Neuronal stem cell (in vitro differentiated cells): Measurements from ENCODE around the gene ACACB.

ENCODE experiments used
- DNase-seq: peaks from one replicate; pipeline ENCODE4 v3.0.0-alpha.2; 2013; ENCODE audit warnings: low spot score
- H2AFZ ChIP-seq: one replicate; pipeline ENCODE4 v1.6.1; 2013; ENCODE audit warnings: mild to moderate bottlenecking, low read length, inconsistent platforms
- H2AK5ac ChIP-seq: 2 replicates; pipeline ENCODE4 v1.6.1; 2013; ENCODE audit warnings: low read depth, mild to moderate bottlenecking, inconsistent platforms, low read length, moderate library complexity, mixed read lengths
- H2BK120ac ChIP-seq: 2 replicates; pipeline ENCODE4 v1.6.1; 2013; ENCODE audit warnings: low read depth, mild to moderate bottlenecking, inconsistent platforms, low read length, moderate library complexity, mixed read lengths
- H2BK12ac ChIP-seq: one replicate; pipeline ENCODE4 v1.6.1; 2013; ENCODE audit warnings: low read length, inconsistent platforms
- H2BK15ac ChIP-seq: 2 replicates; pipeline ENCODE4 v1.6.1; 2013; ENCODE audit warnings: mild to moderate bottlenecking, low read length, inconsistent platforms, mixed read lengths
- H2BK5ac ChIP-seq: one replicate; pipeline ENCODE4 v1.6.1; 2013; ENCODE audit warnings: inconsistent platforms, mild to moderate bottlenecking, low read length, moderate library complexity
- H3K14ac ChIP-seq: one replicate; pipeline ENCODE4 v1.6.1; 2013; ENCODE audit warnings: low read length, inconsistent platforms
- H3K18ac ChIP-seq: 2 replicates; pipeline ENCODE4 v1.6.1; 2013; ENCODE audit warnings: low read length, inconsistent platforms
- H3K23ac ChIP-seq: 2 replicates; pipeline ENCODE4 v1.6.1; 2013; ENCODE audit warnings: low read depth, mild to moderate bottlenecking, mixed read lengths, low read length, inconsistent platforms; ENCODE audit not compliant: poor library complexity
- H3K27ac ChIP-seq: replicated peaks from 3 replicates; pipeline ENCODE4 v1.5.1; 2013; ENCODE audit warnings: low read length, inconsistent platforms
- H3K27me3 ChIP-seq, 3 experiments: 2 replicates each; pipeline ENCODE4 v1.6.1; 2013; ENCODE audit warnings: low read length in 3 of 3, mild to moderate bottlenecking in 2 of 3, inconsistent platforms in 1 of 3, low read depth in 1 of 3, mixed read lengths in 1 of 3, moderate library complexity in 1 of 3; ENCODE audit not compliant: control insufficient read depth in 3 of 3, insufficient read depth in 3 of 3
- H3K36me3 ChIP-seq, 2 donors: replicated peaks in 1 of 2; 2 replicates each; pipeline ENCODE4 v1.6.1; 2013; ENCODE audit warnings: low read length in 2 of 2; ENCODE audit not compliant: control insufficient read depth in 2 of 2, insufficient read depth in 2 of 2
- H3K4ac ChIP-seq: 2 replicates; pipeline ENCODE4 v1.6.1; 2013; ENCODE audit warnings: inconsistent platforms, mild to moderate bottlenecking, low read length, moderate library complexity
- H3K4me1 ChIP-seq, 2 donors: 1 replicate in 1 of 2; 2 replicates in 1 of 2; pipeline ENCODE4 v1.6.1; 2013; ENCODE audit warnings: low read length in 2 of 2, low read depth in 1 of 2; ENCODE audit not compliant: control insufficient read depth in 2 of 2, insufficient read depth in 1 of 2
- H3K4me2 ChIP-seq: one replicate; pipeline ENCODE4 v1.6.1; 2013; ENCODE audit warnings: mild to moderate bottlenecking, low read length, inconsistent platforms; ENCODE audit not compliant: insufficient read depth, poor library complexity, severe bottlenecking
- H3K4me3 ChIP-seq, 2 donors: 2 replicates each; pipeline ENCODE4 v1.5.1; 2013; ENCODE audit warnings: low read length in 2 of 2, mild to moderate bottlenecking in 2 of 2, inconsistent platforms in 1 of 2, moderate library complexity in 1 of 2
- H3K79me1 ChIP-seq: one replicate; pipeline ENCODE4 v1.6.1; 2013; ENCODE audit warnings: low read depth, mild to moderate bottlenecking, inconsistent platforms, low read length, moderate library complexity
- H3K9ac ChIP-seq: one replicate; pipeline ENCODE4 v1.6.1; 2013; ENCODE audit warnings: mild to moderate bottlenecking, low read depth, low read length, inconsistent platforms; ENCODE audit not compliant: poor library complexity
- H3K9me3 ChIP-seq, 2 donors: replicated peaks in 1 of 2; 2 replicates each; pipeline versions ENCODE3 to v1.6.1; 2013; ENCODE audit warnings: low read length in 2 of 2, mild to moderate bottlenecking in 2 of 2, inconsistent platforms in 1 of 2, low read depth in 1 of 2, mixed read lengths in 1 of 2, moderate library complexity in 1 of 2; ENCODE audit not compliant: control insufficient read depth in 2 of 2, insufficient read depth in 1 of 2
- H4K8ac ChIP-seq: one replicate; pipeline ENCODE4 v1.6.1; 2013; ENCODE audit warnings: low read depth, mild to moderate bottlenecking, inconsistent platforms, low read length, moderate library complexity
- H4K91ac ChIP-seq: one replicate; pipeline ENCODE4 v1.6.1; 2013; ENCODE audit warnings: low read length, low read depth, mild to moderate bottlenecking, inconsistent platforms; ENCODE audit not compliant: poor library complexity
- WGBS, 2 donors: extraction: QIAGEN DNeasy Blood & Tissue Kit; methylation state at CpG; one replicate each; pipeline ENCODE4 v1.1.7; 2013; ENCODE audit warnings: missing lambda C conversion rate in 2 of 2, mixed read lengths in 1 of 2; ENCODE audit not compliant: insufficient read length in 2 of 2, insufficient replicate concordance in 1 of 2; ENCODE audit errors: extremely low coverage in 2 of 2; 5-methylcytosine and 5-hydroxymethylcytosine counted together

The ACACB gene

DNA sequence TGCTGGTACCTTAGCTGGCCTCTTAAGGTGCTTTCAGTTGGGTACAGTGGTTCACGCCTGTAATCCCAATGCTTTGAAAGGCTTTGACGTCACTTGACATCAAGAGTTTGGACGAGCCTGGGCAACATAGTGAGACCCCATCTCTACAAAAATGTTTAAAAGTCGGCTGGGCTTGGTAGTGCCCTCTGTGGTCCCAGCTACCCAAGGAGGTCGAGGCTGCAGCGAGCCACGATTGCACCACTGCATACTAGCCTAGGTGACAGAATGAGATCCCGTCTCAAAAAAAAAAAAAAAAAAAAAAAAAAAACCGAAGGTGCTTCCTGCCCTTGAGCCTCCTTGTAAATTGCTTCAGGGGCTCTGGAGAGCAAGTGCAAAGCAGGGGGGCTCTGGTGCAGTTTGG, 50.0 kb downstream of the ACACB start:
- H3K4me1 ChIP-seq: peaks cover 0 to 1% of the 10 kb centered on the region in 2 donors
- no peaks in the 10 kb centered on the region for H3K79me1 ChIP-seq
- no peak overlapping the region for H3K18ac ChIP-seq
- no peak overlapping the region for H3K9ac ChIP-seq
- H2BK120ac ChIP-seq: no peak overlapping the region
- H4K91ac ChIP-seq: no peak overlapping the region
- H2AFZ ChIP-seq: no peak overlapping the region
- no peak overlapping the region for H3K23ac ChIP-seq
- no peak overlapping the region for H4K8ac ChIP-seq
- H3K4me2 ChIP-seq: no peak overlapping the region
- H2BK12ac ChIP-seq: no peak overlapping the region
- no peak overlapping the region for H3K14ac ChIP-seq
- no peaks in the 10 kb centered on the region for H3K27me3 ChIP-seq
- H2AK5ac ChIP-seq: no peak overlapping the region
- no peak overlapping the region for H3K4ac ChIP-seq
- no peak overlapping the region for H3K4me3 ChIP-seq
- peaks cover 0 to 9% of the 10 kb centered on the region in 2 donors for H3K36me3 ChIP-seq
- no peak for DNase-seq
- no CpG with 5 or more reads among the region's 9 CpGs for WGBS, 2 donors
- no peak overlapping the region for H3K27ac ChIP-seq
- no peaks in the 10 kb centered on the region for H3K9me3 ChIP-seq
- H2BK5ac ChIP-seq: no peak overlapping the region
- no peak overlapping the region for H2BK15ac ChIP-seq

- peak overlapping the region; percentile 21 for H2BK15ac ChIP-seq
- no peak overlapping the region for H3K4me3 ChIP-seq
- H3K4me1 ChIP-seq: peaks cover 0 to 1% of the 10 kb centered on the region in 2 donors
- H4K91ac ChIP-seq: no peak overlapping the region
- H3K14ac ChIP-seq: peak overlapping the region; percentile 75
- H3K9ac ChIP-seq: peak overlapping the region; percentile 12
- no peak overlapping the region for H2AK5ac ChIP-seq
- H4K8ac ChIP-seq: peak overlapping the region; percentile 29
- no peaks in the 10 kb centered on the region for H3K79me1 ChIP-seq
- no peak overlapping the region for H2AFZ ChIP-seq
- no peak overlapping the region for H3K23ac ChIP-seq
- no peak overlapping the region for H2BK12ac ChIP-seq
- no peak overlapping the region for H3K4me2 ChIP-seq
- H3K9me3 ChIP-seq: peaks cover 0 to 6% of the 10 kb centered on the region in 2 donors
- DNase-seq: no peak
- peaks cover 0 to 20% of the 10 kb centered on the region in 2 donors for H3K36me3 ChIP-seq
- no peak overlapping the region for H2BK5ac ChIP-seq
- no CpG with 5 or more reads among the region's 18 CpGs for WGBS, 2 donors
- no peak overlapping the region for H3K4ac ChIP-seq
- H2BK120ac ChIP-seq: no peak overlapping the region
- no peaks in the 10 kb centered on the region for H3K27me3 ChIP-seq
- H3K18ac ChIP-seq: no peak overlapping the region
- H3K27ac ChIP-seq: no peak overlapping the region
Measured at GRCh38 chr12:109167781-109168180, 51.4 kb downstream of the ACACB start.

DNA sequence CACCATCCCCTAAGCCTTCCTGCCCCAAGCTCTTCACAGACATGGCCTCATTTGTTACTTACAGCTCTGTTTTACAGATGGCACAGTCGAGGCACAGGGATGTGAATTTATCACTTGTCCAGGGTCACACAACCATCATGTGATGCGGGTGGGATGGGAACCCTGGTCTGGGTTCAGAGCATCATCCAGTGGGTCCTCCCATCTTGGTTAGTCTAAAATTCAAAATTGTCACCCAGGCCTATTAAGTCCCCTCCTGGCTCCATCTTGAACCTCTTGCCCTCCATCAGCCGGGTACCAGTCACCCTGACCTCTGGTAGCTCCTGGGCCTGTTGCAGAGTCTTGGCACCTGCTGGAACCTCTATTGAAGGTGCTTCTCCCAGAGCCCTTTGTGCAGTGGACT, 52.9 kb downstream of the ACACB start:
- H3K4me1 ChIP-seq: peaks cover 0 to 1% of the 10 kb centered on the region in 2 donors
- peaks cover 2 to 28% of the 10 kb centered on the region in 2 donors for H3K36me3 ChIP-seq
- no peak overlapping the region for H3K18ac ChIP-seq
- no peaks in the 10 kb centered on the region for H3K27me3 ChIP-seq
- H2BK12ac ChIP-seq: no peak overlapping the region
- H3K4ac ChIP-seq: no peak overlapping the region
- H2BK5ac ChIP-seq: no peak overlapping the region
- peaks cover 5 to 15% of the 10 kb centered on the region in 2 donors for H3K9me3 ChIP-seq
- no CpG with 5 or more reads among the region's 3 CpGs for WGBS, 2 donors
- no peak overlapping the region for H3K14ac ChIP-seq
- no peak overlapping the region for H4K91ac ChIP-seq
- H3K9ac ChIP-seq: no peak overlapping the region
- H2AK5ac ChIP-seq: no peak overlapping the region
- no peak overlapping the region for H2BK120ac ChIP-seq
- H2AFZ ChIP-seq: no peak overlapping the region
- no peak overlapping the region for H3K4me2 ChIP-seq
- no peak overlapping the region for H3K4me3 ChIP-seq
- H2BK15ac ChIP-seq: no peak overlapping the region
- no peak overlapping the region for H4K8ac ChIP-seq
- no peak for DNase-seq
- H3K27ac ChIP-seq: no peak overlapping the region
- H3K79me1 ChIP-seq: no peaks in the 10 kb centered on the region
- no peak overlapping the region for H3K23ac ChIP-seq

- H3K9ac ChIP-seq: no peak overlapping the region
- no peak overlapping the region for H3K14ac ChIP-seq
- no peak overlapping the region for H2AK5ac ChIP-seq
- H2BK120ac ChIP-seq: no peak overlapping the region
- H3K36me3 ChIP-seq: peaks cover 2 to 28% of the 10 kb centered on the region in 2 donors
- no peak for DNase-seq
- no peak overlapping the region for H2BK15ac ChIP-seq
- H4K91ac ChIP-seq: no peak overlapping the region
- no peak overlapping the region for H3K4me3 ChIP-seq
- H3K23ac ChIP-seq: no peak overlapping the region
- WGBS, 2 donors: no CpG with 5 or more reads among the region's 6 CpGs
- no peak overlapping the region for H2BK5ac ChIP-seq
- H2AFZ ChIP-seq: no peak overlapping the region
- no peak overlapping the region for H3K4me2 ChIP-seq
- no peak overlapping the region for H3K18ac ChIP-seq
- H3K79me1 ChIP-seq: no peaks in the 10 kb centered on the region
- H3K4me1 ChIP-seq: peaks cover 0 to 1% of the 10 kb centered on the region in 2 donors
- no peak overlapping the region for H2BK12ac ChIP-seq
- no peaks in the 10 kb centered on the region for H3K27me3 ChIP-seq
- no peak overlapping the region for H3K27ac ChIP-seq
- peaks cover 5 to 15% of the 10 kb centered on the region in 2 donors for H3K9me3 ChIP-seq
- H4K8ac ChIP-seq: no peak overlapping the region
- H3K4ac ChIP-seq: no peak overlapping the region
Measured at GRCh38 chr12:109169686-109170085, 53.3 kb downstream of the ACACB start.
